Smooth muscle cell (in vitro differentiated cells): ENCODE results near the gene COL27A1. TPM values are rescaled to one million over a fixed set of nuclear protein-coding genes. Genes with fewer than 3 reads are reported as not detected.

Experiments
- DNase-seq: peaks from one replicate; lab custom pipeline; 2025; ENCODE audit not compliant: unreplicated experiment; lab: John Stamatoyannopoulos, UW
- H2AFZ ChIP-seq: fragments of 200-600 bp; sonication (generic); 2 replicates; pipeline ENCODE4 v1.6.0; 2016; ENCODE audit warnings: antibody characterized with exemption, low read depth, mild to moderate bottlenecking
- H3F3A ChIP-seq: fragments of 200-600 bp; sonication (generic); 2 replicates; pipeline ENCODE4 v1.6.0; 2017; ENCODE audit warnings: antibody characterized with exemption, low read depth
- H3K27ac ChIP-seq: fragments of 200-600 bp; sonication (generic); 2 replicates; pipeline ENCODE4 v1.5.1; 2016; ENCODE audit warnings: low read depth, mild to moderate bottlenecking
- H3K27me3 ChIP-seq: fragments of 200-600 bp; sonication (generic); 2 replicates; pipeline ENCODE4 v1.6.1; 2016; ENCODE audit warnings: low read depth, mild to moderate bottlenecking
- H3K36me3 ChIP-seq: fragments of 200-600 bp; sonication (generic); 2 replicates; pipeline ENCODE4 v1.5.1; 2016; ENCODE audit warnings: low read depth
- H3K4me1 ChIP-seq: fragments of 200-600 bp; sonication (generic); 2 replicates; pipeline ENCODE4 v1.5.1; 2016; ENCODE audit warnings: low read depth
- H3K4me2 ChIP-seq: fragments of 200-600 bp; sonication (generic); 2 replicates; pipeline ENCODE4 v1.6.0; 2016; ENCODE audit warnings: mild to moderate bottlenecking
- H3K4me3 ChIP-seq: fragments of 200-600 bp; sonication (generic); 2 replicates; pipeline ENCODE4 v1.5.1; 2016; ENCODE audit warnings: mild to moderate bottlenecking
- H3K79me2 ChIP-seq: fragments of 200-600 bp; sonication (generic); 2 replicates; pipeline ENCODE4 v1.6.0; 2016; ENCODE audit warnings: low read depth, mild to moderate bottlenecking
- H3K9ac ChIP-seq: fragments of 200-600 bp; sonication (generic); 2 replicates; pipeline ENCODE4 v1.6.0; 2016; ENCODE audit warnings: low read depth
- H3K9me3 ChIP-seq: fragments of 200-600 bp; sonication (generic); replicated peaks from 2 replicates; pipeline ENCODE4 v1.5.1; 2016; ENCODE audit warnings: low read depth
- H4K20me1 ChIP-seq: fragments of 200-600 bp; sonication (generic); 2 replicates; pipeline ENCODE4 v1.6.0; 2016; ENCODE audit warnings: low read depth
- CTCF ChIP-seq: fragments of 200-600 bp; sonication (generic); IDR thresholded peaks from 2 replicates; pipeline ENCODE4 v1.5.1; 2017; ENCODE audit warnings: borderline replicate concordance, mild to moderate bottlenecking, antibody characterized with exemption; ENCODE audit not compliant: insufficient read depth, poor library complexity, severe bottlenecking
- WGBS: methylation state at CpG from one replicate; pipeline ENCODE4 v1.1.7; 2016; ENCODE audit warnings: low lambda C conversion rate; 5-methylcytosine and 5-hydroxymethylcytosine counted together
- polyA plus RNA-seq: library from polyadenylated mRNA; unstranded; fragments of >200 nt; fragmentation: Nextera tagmentation; extraction: Ambion mirVana; gene quantifications from 2 replicates; pipeline ENCODE4 v1.2.1, GENCODE V29; 2016
- total RNA-seq: library from RNA; depleted of rRNA; stranded (reverse); fragments of >200 nt; gene quantifications from 2 replicates; pipeline ENCODE4 v1.2.3, GENCODE V29; 2014

COL27A1 gene
- total and polyA plus RNA-seq, 2 experiments from 2014 or later: 18.1 to 19.9 TPM

GRCh38 chr9:114178756-114179450 is 23.6 kb downstream of the COL27A1 start:
- Histone ChIP-seq H3K79me2 (no peaks in the 10 kb centered on the region), H3K27me3 (no peaks in the 10 kb centered on the region), H3K4me2 (no peak overlapping the region), H2AFZ (no peak overlapping the region), H3K4me3 (no peak overlapping the region), H3K9me3 (no peaks in the 10 kb centered on the region), H4K20me1 (peaks cover 13% of the 10 kb centered on the region), H3F3A (peaks cover 16% of the 10 kb centered on the region), H3K27ac (no peak overlapping the region), H3K9ac (no peak overlapping the region), H3K4me1 (peaks cover 19% of the 10 kb centered on the region), H3K36me3 (no peaks in the 10 kb centered on the region)
- 77% methylated on average over 10 of the region's 10 CpGs for WGBS
- no peak for TF ChIP-seq CTCF
- no peak for DNase-seq

GRCh38 chr9:114179516-114179915 is 24.2 kb downstream of the COL27A1 start:
- H3K79me2 ChIP-seq: no peaks in the 10 kb centered on the region
- WGBS: 96% methylated on average over 2 of the region's 2 CpGs
- no peaks in the 10 kb centered on the region for H3K9me3 ChIP-seq
- H3K27me3 ChIP-seq: no peaks in the 10 kb centered on the region
- H4K20me1 ChIP-seq: peaks cover 19% of the 10 kb centered on the region
- H3K27ac ChIP-seq: no peak overlapping the region
- H3K36me3 ChIP-seq: no peaks in the 10 kb centered on the region
- TF ChIP-seq CTCF: no peak
- no peak overlapping the region for H3K9ac ChIP-seq
- H3K4me2 ChIP-seq: no peak overlapping the region
- no peak for DNase-seq
- H3K4me3 ChIP-seq: no peak overlapping the region
- peaks cover 16% of the 10 kb centered on the region for H3F3A ChIP-seq
- H2AFZ ChIP-seq: no peak overlapping the region
- H3K4me1 ChIP-seq: peaks cover 19% of the 10 kb centered on the region

GRCh38 chr9:114180696-114181606 is 25.6 kb downstream of the COL27A1 start:
- Histone ChIP-seq H3K9ac (no peak overlapping the region), H3K4me1 (peaks cover 18% of the 10 kb centered on the region), H3K4me2 (peak overlapping the region; percentile 34), H3K27me3 (no peaks in the 10 kb centered on the region), H2AFZ (no peak overlapping the region), H3F3A (peaks cover 12% of the 10 kb centered on the region), H3K36me3 (no peaks in the 10 kb centered on the region), H3K27ac (no peak overlapping the region), H3K4me3 (no peak overlapping the region), H4K20me1 (peaks cover 30% of the 10 kb centered on the region), H3K79me2 (no peaks in the 10 kb centered on the region), H3K9me3 (no peaks in the 10 kb centered on the region)
- TF ChIP-seq CTCF: no peak
- DNase-seq: no peak
- WGBS: 52% methylated on average over 14 of the region's 14 CpGs
